HCT116 (cell line): ENCODE results near the gene REXO4. TPM values are rescaled to one million over a fixed set of nuclear protein-coding genes. Genes with fewer than 3 reads are reported as not detected.

Source experiments
- ATAC-seq: fragments of 200-7000 bp; cut with Tn5 transposase; 2 replicates; pipeline ENCODE4 v1.9.1; 2020; ENCODE audit warnings: mild to moderate bottlenecking, moderate library complexity
- BruUV-seq: library from RNA; stranded (reverse); fragments of 400-500 nt; replicated peaks from 2 replicates; lab custom pipeline; 2021; lab: Mats Ljungman, UMichigan
- CTCF ChIA-PET: fragments of 300-600 bp; sonication (Branson Sonifier 250); formaldehyde crosslinking; loops from one replicate; lab custom pipeline; 2021; ENCODE audit warnings: antibody characterized with exemption; lab: Charles Lee
- POLR2A ChIA-PET: fragments of 300-600, 350-600 bp; sonication (Branson Sonifier 250); formaldehyde crosslinking; loops from one replicate; lab custom pipeline; 2021; ENCODE audit warnings: antibody characterized with exemption; lab: Charles Lee
- RAD21 ChIA-PET, 2 experiments: fragments of 300-600 bp; sonication (Branson Sonifier 250); formaldehyde crosslinking; loops; one replicate each; lab custom pipeline; 2023; ENCODE audit warnings: low total read pairs in 2 of 2; ENCODE audit not compliant: uncharacterized antibody in 2 of 2, unreplicated experiment in 2 of 2, low non-redundant PET in 1 of 2; lab: Charles Lee
- DNase-seq: peaks from one replicate; pipeline ENCODE4 v3.0.0-alpha.2; 2010; ENCODE audit warnings: low read depth, low spot score
- H2AFZ ChIP-seq: fragments of 200-600 bp; shearing (Covaris generic), sonication (generic); 2 replicates; pipeline ENCODE4 v1.6.1; 2017; ENCODE audit warnings: low read depth, mixed run types, mixed read lengths, antibody characterized with exemption, low read length; ENCODE audit not compliant: poor library complexity, severe bottlenecking
- H3K27ac ChIP-seq: 2 replicates; pipeline ENCODE4 v1.5.1; 2012; ENCODE audit warnings: low read depth, low read length
- H3K27me3 ChIP-seq: fragments of 200-600 bp; sonication (generic); 2 replicates; pipeline ENCODE4 v1.6.1; 2016; ENCODE audit warnings: mixed run types, low read length, mixed read lengths; ENCODE audit not compliant: insufficient read depth
- H3K36me3 ChIP-seq, 2 experiments: fragments of 200-500 bp in 1 of 2; fragments of 200-600 bp in 1 of 2; sonication (Bioruptor generic) in 1 of 2; sonication (generic) in 1 of 2; 2 replicates each; pipeline versions ENCODE4 v1.5.1 to v1.6.1; 2014 to 2016; ENCODE audit warnings: low read length in 2 of 2, inconsistent platforms in 1 of 2, mixed read lengths in 1 of 2, mixed run types in 1 of 2; ENCODE audit not compliant: insufficient read depth in 2 of 2, control insufficient read depth in 1 of 2
- H3K4me1 ChIP-seq, 2 experiments: fragments of 200-600 bp in 1 of 2; sonication (generic) in 1 of 2; 2 replicates each; pipeline versions ENCODE4 v1.5.1 to v1.6.1; 2012 to 2017; ENCODE audit warnings: low read length in 2 of 2, inconsistent platforms in 1 of 2, mild to moderate bottlenecking in 1 of 2, mixed read lengths in 1 of 2, mixed run types in 1 of 2, moderate library complexity in 1 of 2; ENCODE audit not compliant: insufficient read depth in 2 of 2, control insufficient read depth in 1 of 2
- H3K4me2 ChIP-seq: fragments of 200-600 bp; sonication (generic); 2 replicates; pipeline ENCODE4 v1.6.1; 2017; ENCODE audit warnings: mixed run types, low read length, mixed read lengths
- H3K4me3 ChIP-seq, 2 experiments: fragments of 200-600 bp in 1 of 2; sonication (generic) in 1 of 2; replicated peaks in 1 of 2; 2 replicates each; pipeline ENCODE4 v1.5.1; 2011 to 2016; ENCODE audit warnings: low read length in 2 of 2, control low read depth in 1 of 2, low read depth in 1 of 2, mild to moderate bottlenecking in 1 of 2, mixed read lengths in 1 of 2, mixed run types in 1 of 2
- H3K79me2 ChIP-seq: fragments of 200-600 bp; sonication (generic); 2 replicates; pipeline ENCODE4 v1.6.1; 2017; ENCODE audit warnings: mild to moderate bottlenecking, mixed run types, low read length, moderate library complexity, mixed read lengths; ENCODE audit not compliant: insufficient read depth
- H3K9ac ChIP-seq: fragments of 200-600 bp; sonication (generic); 2 replicates; pipeline ENCODE4 v1.6.1; 2016; ENCODE audit warnings: low read length, mixed read lengths
- H3K9me2 ChIP-seq: fragments of 200-600 bp; sonication (generic), shearing (Covaris generic); 2 replicates; pipeline ENCODE4 v1.6.1; 2017; ENCODE audit warnings: mixed run types, mild to moderate bottlenecking, moderate library complexity; ENCODE audit not compliant: insufficient read depth
- H3K9me3 ChIP-seq, 2 experiments: fragments of 200-500 bp in 1 of 2; fragments of 200-600 bp in 1 of 2; sonication (Bioruptor generic) in 1 of 2; sonication (generic) in 1 of 2; 2 replicates each; pipeline ENCODE4 v1.6.1; 2014 to 2017; ENCODE audit warnings: low read length in 2 of 2, mixed read lengths in 2 of 2, inconsistent platforms in 1 of 2, low read depth in 1 of 2, mild to moderate bottlenecking in 1 of 2, mixed run types in 1 of 2, moderate library complexity in 1 of 2; ENCODE audit not compliant: control insufficient read depth in 1 of 2, insufficient read depth in 1 of 2
- H4K20me1 ChIP-seq: fragments of 200-600 bp; sonication (generic), shearing (Covaris generic); 2 replicates; pipeline ENCODE4 v1.6.1; 2017; ENCODE audit warnings: mixed run types, mild to moderate bottlenecking, moderate library complexity; ENCODE audit not compliant: insufficient read depth
- CTCF ChIP-seq, 3 experiments: fragments of 200-600 bp in 1 of 3; sonication (generic) in 1 of 3; IDR thresholded peaks in 2 of 3; conservative IDR thresholded peaks in 1 of 3; 2 replicates each; pipeline ENCODE4 v1.5.1; 2012 to 2017; ENCODE audit warnings: low read depth in 2 of 3, low read length in 2 of 3, antibody characterized with exemption in 1 of 3, borderline replicate concordance in 1 of 3, control low read depth in 1 of 3, mild to moderate bottlenecking in 1 of 3, mixed read lengths in 1 of 3, mixed run types in 1 of 3, moderate library complexity in 1 of 3; ENCODE audit not compliant: insufficient read depth in 1 of 3
- EGR1 ChIP-seq: IDR thresholded peaks from 2 replicates; pipeline ENCODE4 v1.6.1; 2012; ENCODE audit warnings: low read depth
- EZH2 ChIP-seq: fragments of 200-600 bp; sonication (generic); IDR thresholded peaks from 2 replicates; pipeline ENCODE4 v1.6.1; 2017; ENCODE audit warnings: antibody characterized with exemption, mixed run types
- JUND ChIP-seq: IDR thresholded peaks from 2 replicates; pipeline ENCODE4 v1.6.1; 2012
- MAX ChIP-seq: IDR thresholded peaks from 2 replicates; pipeline ENCODE4 v1.6.1; 2012
- POLR2A ChIP-seq: IDR thresholded peaks from 2 replicates; pipeline ENCODE4 v1.7.0; 2011; ENCODE audit warnings: borderline replicate concordance; ENCODE audit not compliant: insufficient read depth, insufficient read length; ENCODE audit errors: extremely low read depth
- RAD21 ChIP-seq: IDR thresholded peaks from 2 replicates; pipeline ENCODE4 v1.6.1; 2012; ENCODE audit warnings: low read depth, mild to moderate bottlenecking
- SIN3A ChIP-seq: IDR thresholded peaks from 2 replicates; pipeline ENCODE4 v1.6.1; 2012; ENCODE audit warnings: low read depth
- SP1 ChIP-seq: IDR thresholded peaks from 2 replicates; pipeline ENCODE4 v1.6.1; 2012; ENCODE audit warnings: low read depth
- SRF ChIP-seq: IDR thresholded peaks from 2 replicates; pipeline ENCODE4 v1.6.1; 2012; ENCODE audit warnings: low read depth
- TCF7L2 ChIP-seq: IDR thresholded peaks from 2 replicates; pipeline ENCODE4 v1.7.0; 2011; ENCODE audit warnings: borderline replicate concordance, inconsistent platforms; ENCODE audit not compliant: insufficient read depth, insufficient read length; ENCODE audit errors: extremely low read depth
- YY1 ChIP-seq: IDR thresholded peaks from 2 replicates; pipeline ENCODE4 v1.6.1; 2011; ENCODE audit warnings: low read length, low read depth, moderate library complexity, mild to moderate bottlenecking; ENCODE audit not compliant: insufficient replicate concordance; ENCODE audit errors: extremely low read depth
- ZBTB33 ChIP-seq: IDR thresholded peaks from 2 replicates; pipeline ENCODE4 v1.6.1; 2011; ENCODE audit warnings: mild to moderate bottlenecking, low read length, moderate library complexity; ENCODE audit not compliant: insufficient replicate concordance; ENCODE audit errors: extremely low read depth
- ZFX ChIP-seq: fragments of 450-650 bp; IDR thresholded peaks from 2 replicates; pipeline ENCODE4 v1.6.1; 2017
- ZNF274 ChIP-seq: fragments of 200-500 bp; sonication (Bioruptor generic); IDR thresholded peaks from 2 replicates; pipeline ENCODE4 v1.6.1; 2014; ENCODE audit warnings: mild to moderate bottlenecking, low read depth, low read length, inconsistent platforms
- intact Hi-C: fragments of 100-400 bp; cut with micrococcal nuclease; formaldehyde crosslinking; loops from 2 replicates; pipeline ENCODE4 v1.10.0; 2022
- total RNA-seq: library from RNA; stranded (reverse); gene quantifications from one replicate; pipeline ENCODE4 v1.2.1, GENCODE V29; 2021; ENCODE audit not compliant: unreplicated experiment

The REXO4 gene
- total RNA-seq, 1 experiment from 2014 or later, result 24.6 TPM

- ChIA-PET RAD21 (no interaction called here), POLR2A (no interaction called here), CTCF (interaction anchor here (0.7 to 2.9 kb wide), 3 partner anchors 9 to 218 kb away, joined by 3 to 14 read pairs (median 3); partner anchors contain the start of genes SURF1 and SURF2)
- H3K9me3 ChIP-seq, result no peaks in the 10 kb centered on the region
- H3K27ac ChIP-seq, result no peak overlapping the region
- no TSS peak for BruUV-seq
- H3K9ac ChIP-seq, result no peak overlapping the region
- H3K27me3 ChIP-seq, result no peaks in the 10 kb centered on the region
- TF ChIP-seq RAD21 (peak; percentile 83), CTCF (IDR thresholded peaks at IDR 0.05 in 2 of 3, conservative IDR thresholded peaks at IDR 0.05 in 1 of 3; ENCODE audit: borderline replicate concordance in 1 of 3, insufficient read depth in 1 of 3, low read depth in 2 of 3, low read length in 2 of 3) (peak; percentile 89 to 96 (median 89)), JUND (no peak)
- no peak overlapping the region for H3K4me3 ChIP-seq
- H3K9me2 ChIP-seq, result no peaks in the 10 kb centered on the region
- peaks cover 0 to 5% of the 10 kb centered on the region in 2 experiments; a peak in 1 of 4 replicates for H3K4me1 ChIP-seq
- DNase-seq (peak; percentile 65), ATAC-seq (peak; percentile 81)
- peaks cover 15 to 23% of the 10 kb centered on the region in 2 experiments; a peak in 3 of 4 replicates for H3K36me3 ChIP-seq
- no peak overlapping the region for H2AFZ ChIP-seq
- no peak overlapping the region for H3K4me2 ChIP-seq
- H4K20me1 ChIP-seq, result no peaks in the 10 kb centered on the region
- H3K79me2 ChIP-seq, result no peaks in the 10 kb centered on the region; the same call in 1 of the 2 replicates
- intact Hi-C loops, result loop anchor here (1.0 kb wide), 1 partner anchor 45 kb away; no protein-coding TSS in a partner anchor
Measured at GRCh38 chr9:133403766-133404453, 13.9 kb downstream of the REXO4 start.

- peaks cover 0 to 5% of the 10 kb centered on the region in 2 experiments; a peak in 1 of 4 replicates for H3K4me1 ChIP-seq
- no peak overlapping the region for H2AFZ ChIP-seq
- no TSS peak for BruUV-seq
- intact Hi-C loops, result no loop called here
- H3K79me2 ChIP-seq, result no peaks in the 10 kb centered on the region; the same call in 1 of the 2 replicates
- H3K4me2 ChIP-seq, result no peak overlapping the region
- ChIA-PET CTCF (interaction anchor here (2.9 kb wide), 1 partner anchor 216 kb away, joined by 14 read pairs; no protein-coding TSS in a partner anchor), RAD21 (interaction anchor here in 1 of 2 experiments (0.6 kb wide), 1 partner anchor 48 kb away, joined by 4 read pairs; no protein-coding TSS in a partner anchor), POLR2A (no interaction called here)
- TF ChIP-seq YY1 (no peak), ZBTB33 (no peak), SIN3A (no peak), MAX (no peak), EZH2 (no peak), JUND (no peak), ZFX (no peak), RAD21 (no peak), POLR2A (no peak), SP1 (no peak), TCF7L2 (no peak), SRF (no peak), EGR1 (no peak), ZNF274 (no peak)
- ATAC-seq (no peak), DNase-seq (no peak)
- no peak overlapping the region for H3K27ac ChIP-seq
- no peaks in the 10 kb centered on the region for H4K20me1 ChIP-seq
- H3K27me3 ChIP-seq, result no peaks in the 10 kb centered on the region
- H3K9ac ChIP-seq, result no peak overlapping the region
- H3K4me3 ChIP-seq, result no peak overlapping the region
- H3K9me3 ChIP-seq, result no peaks in the 10 kb centered on the region
- H3K36me3 ChIP-seq, result peaks cover 15 to 23% of the 10 kb centered on the region in 2 experiments; a peak in 3 of 4 replicates
- H3K9me2 ChIP-seq, result no peaks in the 10 kb centered on the region
Measured at GRCh38 chr9:133402689-133403088, 15.1 kb downstream of the REXO4 start.
